ENCODE data around the gene ZNF423. TPM values are rescaled to one million over a fixed set of nuclear protein-coding genes. Genes with fewer than 3 reads are reported as not detected.

The ZNF423 gene
- total RNA-seq, 2 experiments from 2014 or later = not detected

DNA sequence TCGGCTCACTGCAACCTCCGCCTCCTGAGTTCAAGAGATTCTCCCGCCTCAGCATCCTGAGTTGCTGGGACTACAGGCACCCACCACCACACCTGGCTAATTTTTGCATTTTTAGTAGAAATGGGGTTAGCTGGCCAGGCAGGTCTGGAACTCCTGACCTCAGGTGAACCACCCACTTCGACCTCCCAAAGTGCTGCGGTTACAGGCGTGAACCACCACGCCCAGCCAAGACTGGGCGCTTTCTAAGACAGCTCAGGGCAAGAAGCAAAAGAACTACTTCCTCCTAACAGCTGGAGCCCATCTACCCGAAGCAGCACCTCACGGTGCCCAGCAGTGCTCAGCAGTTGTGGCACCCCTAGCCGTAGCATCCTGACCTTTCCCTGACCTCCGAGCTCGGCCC is 109.4 kb downstream of the ZNF423 start:
- POLR2A ChIA-PET = no interaction called here
- no peaks in the 10 kb centered on the region for H3K9me3 Mint-ChIP-seq
- H3K36me3 Mint-ChIP-seq (ENCODE audit: low read depth) = no peaks in the 10 kb centered on the region
- H3K27ac Mint-ChIP-seq = no peak overlapping the region
- no peak for ATAC-seq
- H3K4me3 Mint-ChIP-seq = no peak overlapping the region
- TF ChIP-seq CTCF (IDR thresholded peaks at IDR 0.05) = no peak
- H3K27me3 Mint-ChIP-seq = peaks cover 5% of the 10 kb centered on the region
- intact Hi-C loops (cut with micrococcal nuclease) = no loop called here
- no peak for DNase-seq
- H3K4me1 Mint-ChIP-seq (ENCODE audit: low read depth) = no peaks in the 10 kb centered on the region
- CTCF ChIA-PET = no interaction called here

DNA sequence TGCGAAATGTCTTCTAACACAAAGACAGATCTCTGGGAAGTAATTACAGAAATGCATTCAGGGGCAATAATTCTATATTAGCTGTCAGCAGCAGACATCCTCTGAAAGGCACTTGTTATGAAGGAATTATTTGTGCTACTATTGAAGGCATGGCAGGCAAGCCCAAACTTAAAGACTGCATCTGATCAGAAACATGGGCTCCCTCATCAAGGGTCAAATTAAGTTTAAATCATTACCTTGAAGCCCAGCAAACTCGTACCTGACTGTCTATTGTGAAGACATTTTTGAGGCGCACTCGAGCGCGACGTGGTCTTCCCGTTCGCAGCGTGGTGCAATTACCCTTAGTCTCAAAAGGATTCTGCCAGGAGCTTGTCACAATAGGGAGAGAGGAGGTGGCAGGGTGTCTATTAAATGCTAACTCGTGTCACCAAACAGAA is 110.6 kb downstream of the ZNF423 start:
- POLR2A ChIA-PET = no interaction called here
- ATAC-seq (no peak), DNase-seq (no peak)
- H3K27me3 Mint-ChIP-seq = peaks cover 5% of the 10 kb centered on the region
- no peak for TF ChIP-seq CTCF (IDR thresholded peaks at IDR 0.05)
- H3K36me3 Mint-ChIP-seq (ENCODE audit: low read depth) = no peaks in the 10 kb centered on the region
- intact Hi-C loops (cut with micrococcal nuclease) = no loop called here
- H3K4me3 Mint-ChIP-seq = no peak overlapping the region
- no peaks in the 10 kb centered on the region for H3K9me3 Mint-ChIP-seq
- H3K4me1 Mint-ChIP-seq (ENCODE audit: low read depth) = no peaks in the 10 kb centered on the region
- CTCF ChIA-PET = no interaction called here
- no peak overlapping the region for H3K27ac Mint-ChIP-seq

DNA sequence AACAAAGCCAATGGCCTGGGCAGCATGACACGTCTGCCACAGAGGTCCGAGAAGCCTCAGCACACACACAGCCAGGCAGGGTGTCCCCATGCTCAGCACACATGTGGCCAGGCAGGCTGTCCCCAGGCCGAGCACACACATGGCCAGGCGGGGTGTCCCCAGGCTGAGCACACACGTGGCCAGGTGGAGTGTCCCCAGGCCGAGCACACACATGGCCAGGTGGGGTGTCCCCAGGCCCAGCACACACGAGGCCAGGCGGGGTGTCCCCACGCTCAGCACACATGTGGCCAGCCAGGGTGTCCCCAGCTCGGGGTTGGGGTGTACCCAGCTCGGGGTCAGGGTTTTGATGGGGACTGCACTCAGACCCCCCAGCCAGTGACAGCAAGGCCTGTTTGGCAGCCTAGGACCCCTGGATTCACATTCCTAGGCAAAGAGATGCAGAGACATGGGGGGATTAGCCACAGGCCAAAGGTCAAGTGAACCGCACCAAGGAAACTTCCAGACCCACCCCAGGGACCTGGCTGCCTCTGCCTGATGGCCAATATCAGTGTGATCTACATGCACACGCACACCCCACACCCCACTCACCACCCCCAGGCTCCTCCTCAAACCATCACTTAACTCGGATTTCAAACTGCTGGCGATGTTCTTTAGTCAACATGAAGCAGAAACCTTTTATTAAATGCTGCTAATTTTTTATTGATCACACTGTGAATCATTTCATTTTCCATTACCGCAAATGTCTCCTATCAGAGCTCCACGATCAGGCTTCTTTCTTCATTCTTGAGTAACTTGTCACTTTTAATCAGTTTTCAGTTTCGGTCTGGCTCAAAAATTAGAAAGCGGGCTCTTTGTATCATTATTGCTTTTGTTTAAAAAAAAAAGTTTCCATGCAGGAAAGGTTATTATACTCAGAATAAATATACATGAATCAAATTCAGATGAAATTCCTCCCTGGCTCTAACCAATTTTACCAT is 111.4 kb downstream of the ZNF423 start:
- Mint-ChIP-seq H3K9me3 (no peaks in the 10 kb centered on the region), H3K4me1 (ENCODE audit: low read depth) (no peaks in the 10 kb centered on the region), H3K36me3 (ENCODE audit: low read depth) (no peaks in the 10 kb centered on the region), H3K4me3 (no peak overlapping the region), H3K27ac (no peak overlapping the region), H3K27me3 (peaks cover 5% of the 10 kb centered on the region)
- DNase-seq (no peak), ATAC-seq (no peak)
- ChIA-PET POLR2A (no interaction called here), CTCF (no interaction called here)
- intact Hi-C loops (cut with micrococcal nuclease) = no loop called here
- no peak for TF ChIP-seq CTCF (IDR thresholded peaks at IDR 0.05)

DNA sequence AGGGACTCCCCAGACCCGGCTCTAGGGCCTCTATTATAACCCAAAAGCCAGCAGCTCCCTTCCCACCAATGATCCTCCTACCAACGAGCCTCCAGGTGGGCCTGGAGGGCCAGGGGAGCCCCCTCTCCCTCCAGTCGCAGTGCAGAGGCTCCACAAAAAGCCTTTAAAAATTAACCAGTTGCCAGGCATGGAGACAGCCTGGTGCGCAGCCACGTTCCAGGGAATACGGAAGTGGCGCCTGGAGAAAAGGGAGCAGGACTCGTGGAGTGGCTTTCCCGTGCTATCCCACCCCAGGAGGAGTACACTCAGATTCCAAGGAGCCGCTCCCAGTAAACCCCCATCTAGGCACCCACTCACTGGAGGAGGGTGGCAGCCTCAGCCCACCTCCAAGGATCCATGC is 112.3 kb downstream of the ZNF423 start:
- Mint-ChIP-seq H3K27ac (no peak overlapping the region), H3K36me3 (ENCODE audit: low read depth) (no peaks in the 10 kb centered on the region), H3K27me3 (peaks cover 5% of the 10 kb centered on the region), H3K4me3 (no peak overlapping the region), H3K4me1 (ENCODE audit: low read depth) (no peaks in the 10 kb centered on the region), H3K9me3 (no peaks in the 10 kb centered on the region)
- intact Hi-C loops (cut with micrococcal nuclease) = no loop called here
- CTCF ChIA-PET = no interaction called here
- DNase-seq (no peak), ATAC-seq (no peak)
- TF ChIP-seq CTCF (IDR thresholded peaks at IDR 0.05) = no peak
- POLR2A ChIA-PET = no interaction called here

- no peak overlapping the region for H3K4me3 Mint-ChIP-seq
- H3K4me1 Mint-ChIP-seq (ENCODE audit: low read depth) = no peaks in the 10 kb centered on the region
- no peaks in the 10 kb centered on the region for H3K9me3 Mint-ChIP-seq
- ATAC-seq (no peak), DNase-seq (no peak)
- peaks cover 5% of the 10 kb centered on the region for H3K27me3 Mint-ChIP-seq
- no peaks in the 10 kb centered on the region for H3K36me3 Mint-ChIP-seq (ENCODE audit: low read depth)
- ChIA-PET POLR2A (no interaction called here), CTCF (no interaction called here)
- intact Hi-C loops (cut with micrococcal nuclease) = no loop called here
- H3K27ac Mint-ChIP-seq = no peak overlapping the region
- no peak for TF ChIP-seq CTCF (IDR thresholded peaks at IDR 0.05)
Observed at GRCh38 chr16:49743203-49743464, 112.8 kb downstream of the ZNF423 start.

All from activated CD8-positive, alpha-beta T cell treated with anti-CD3 and anti-CD28 coated beads for 36 hours (primary cell).